Measurements from ENCODE around the gene VSIG4. TPM values are rescaled to one million over a fixed set of nuclear protein-coding genes. Genes with fewer than 3 reads are reported as not detected.
"Not testable (repeated sequence)": the region's sequence is repeated elsewhere in the genome, so short reads cannot be mapped to it uniquely, and the experiment has no call there.

Gene VSIG4
- total and polyA plus RNA-seq, 8 donors, result 7.9 to 45.4 (median 20.0) TPM

DNA sequence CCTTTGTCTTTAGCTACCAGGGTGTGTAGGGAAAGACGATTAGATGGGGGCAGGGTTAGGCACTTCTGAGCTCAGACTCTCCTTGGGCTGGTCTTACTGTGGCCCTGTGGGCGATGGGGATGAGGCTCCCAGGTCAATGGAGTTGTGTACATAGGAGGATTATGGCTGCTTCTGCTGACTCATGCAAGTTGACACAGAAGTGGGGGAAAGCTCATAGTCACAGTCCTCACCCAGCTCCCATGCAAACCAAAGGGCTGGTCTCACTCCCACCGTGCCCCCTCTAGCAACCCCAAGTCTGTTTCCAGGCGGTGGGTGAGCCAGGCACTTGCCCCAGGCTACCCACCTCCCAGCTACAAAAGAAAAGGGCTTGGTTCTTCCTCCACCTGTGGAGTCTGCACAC, 24.4 kb upstream of the VSIG4 start:
- Histone ChIP-seq H3K4me3 (no peak overlapping the region), H3K9me3 (peaks cover 0 to 5% (median 0%) of the 10 kb centered on the region in 4 donors), H3K27ac (no peak overlapping the region), H3K36me3 (no peaks in the 10 kb centered on the region), H3K27me3 (no peaks in the 10 kb centered on the region), H3K4me1 (no peaks in the 10 kb centered on the region)
- no peak for DNase-seq
- TF ChIP-seq, protein P1, sequence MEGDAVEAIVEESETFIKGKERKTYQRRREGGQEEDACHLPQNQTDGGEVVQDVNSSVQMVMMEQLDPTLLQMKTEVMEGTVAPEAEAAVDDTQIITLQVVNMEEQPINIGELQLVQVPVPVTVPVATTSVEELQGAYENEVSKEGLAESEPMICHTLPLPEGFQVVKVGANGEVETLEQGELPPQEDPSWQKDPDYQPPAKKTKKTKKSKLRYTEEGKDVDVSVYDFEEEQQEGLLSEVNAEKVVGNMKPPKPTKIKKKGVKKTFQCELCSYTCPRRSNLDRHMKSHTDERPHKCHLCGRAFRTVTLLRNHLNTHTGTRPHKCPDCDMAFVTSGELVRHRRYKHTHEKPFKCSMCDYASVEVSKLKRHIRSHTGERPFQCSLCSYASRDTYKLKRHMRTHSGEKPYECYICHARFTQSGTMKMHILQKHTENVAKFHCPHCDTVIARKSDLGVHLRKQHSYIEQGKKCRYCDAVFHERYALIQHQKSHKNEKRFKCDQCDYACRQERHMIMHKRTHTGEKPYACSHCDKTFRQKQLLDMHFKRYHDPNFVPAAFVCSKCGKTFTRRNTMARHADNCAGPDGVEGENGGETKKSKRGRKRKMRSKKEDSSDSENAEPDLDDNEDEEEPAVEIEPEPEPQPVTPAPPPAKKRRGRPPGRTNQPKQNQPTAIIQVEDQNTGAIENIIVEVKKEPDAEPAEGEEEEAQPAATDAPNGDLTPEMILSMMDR (IDR thresholded peaks at IDR 0.05), result no peak
- no peak for TF ChIP-seq POLR2A (IDR thresholded peaks at IDR 0.05)
- no peak for TF ChIP-seq EP300 (IDR thresholded peaks at IDR 0.05)
- TF ChIP-seq POLR2AphosphoS5 (IDR thresholded peaks at IDR 0.05), result no peak
- 59 to 100% (median 83%) methylated on average over 2 to 4 of the region's 4 CpGs for WGBS, 5 donors
- intact Hi-C loops (cut with DNase I; ENCODE audit: low total_unique reads), result no loop called here

DNA sequence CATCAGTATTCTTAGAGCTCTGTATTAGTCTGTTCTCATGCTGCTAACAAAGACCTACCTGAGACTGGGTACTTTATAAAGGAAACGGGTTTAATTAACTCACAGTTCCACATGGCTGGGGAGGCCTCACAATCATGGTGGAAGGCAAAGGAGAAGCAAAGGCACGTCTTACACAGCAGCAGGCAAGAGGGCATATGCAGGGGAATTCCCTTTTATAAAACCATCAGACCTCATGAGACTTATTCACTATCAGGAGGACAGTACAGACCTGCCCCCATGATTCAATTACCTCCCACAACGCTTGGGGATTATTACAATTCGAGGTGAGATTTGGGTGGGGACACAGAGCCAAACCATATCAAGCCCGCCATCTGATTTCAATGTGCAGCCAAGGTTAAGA, 17.1 kb upstream of the VSIG4 start:
- H3K9me3 ChIP-seq; H3K36me3 ChIP-seq; H3K4me3 ChIP-seq; H3K4me1 ChIP-seq; H3K27me3 ChIP-seq; H3K27ac ChIP-seq; intact Hi-C loops (cut with DNase I; ENCODE audit: low total_unique reads); DNase-seq: not testable (repeated sequence)
- WGBS, 5 donors, result 55 to 93% (median 70%) methylated on average over 4 to 5 of the region's 5 CpGs

DNA sequence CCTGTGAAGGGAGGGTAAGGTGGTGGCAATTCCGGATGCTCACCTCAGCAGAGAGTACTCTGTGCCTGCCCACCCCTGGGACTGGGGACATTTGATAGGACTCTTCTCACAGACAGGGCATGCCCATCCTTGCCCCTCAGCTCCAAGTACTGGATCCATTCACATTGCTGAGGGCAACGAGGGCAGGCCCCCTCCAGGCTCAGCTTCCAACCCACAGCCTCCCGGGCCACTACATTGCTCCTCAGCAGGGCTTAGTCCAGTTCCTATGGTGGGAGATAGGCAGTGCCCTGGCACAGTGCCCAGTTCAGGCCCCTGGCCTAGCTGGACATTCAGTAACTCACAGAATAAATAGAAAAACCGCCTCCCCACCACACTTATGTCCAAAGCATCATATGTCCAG, 15.1 kb upstream of the VSIG4 start:
- no peak for TF ChIP-seq EP300 (IDR thresholded peaks at IDR 0.05)
- TF ChIP-seq POLR2AphosphoS5 (IDR thresholded peaks at IDR 0.05), result no peak
- TF ChIP-seq, protein P1 (IDR thresholded peaks at IDR 0.05), result no peak
- WGBS, 5 donors, result 46 to 90% (median 81%) methylated on average over 1 to 4 of the region's 4 CpGs

DNA sequence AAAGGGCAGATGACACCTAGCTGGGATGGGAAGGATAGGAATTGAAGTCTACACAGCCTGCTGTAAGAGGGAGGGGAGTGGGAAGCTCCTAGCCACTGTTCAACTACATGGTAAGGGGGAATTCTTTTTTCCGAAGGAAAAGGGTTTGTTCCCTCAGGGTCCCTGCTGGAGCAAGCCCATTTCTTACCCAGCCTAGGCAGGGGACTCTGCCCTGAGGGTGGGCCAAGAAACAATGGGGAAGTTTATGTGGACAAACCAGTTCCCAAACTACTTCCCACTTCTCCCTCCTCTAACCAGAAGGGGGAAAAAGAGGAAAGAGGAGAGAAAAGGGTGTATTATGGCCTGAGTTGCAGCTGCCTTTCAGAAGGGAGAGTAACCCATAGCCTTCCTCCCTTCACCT, 13.5 kb upstream of the VSIG4 start:
- Histone ChIP-seq H3K9me3 (peaks cover 0 to 5% (median 0%) of the 10 kb centered on the region in 4 donors), H3K36me3 (no peaks in the 10 kb centered on the region), H3K27me3 (no peaks in the 10 kb centered on the region), H3K4me3 (no peak overlapping the region), H3K27ac (no peak overlapping the region), H3K4me1 (no peaks in the 10 kb centered on the region)
- intact Hi-C loops (cut with DNase I; ENCODE audit: low total_unique reads), result no loop called here
- DNase-seq, result no peak
- no peak for TF ChIP-seq POLR2AphosphoS5 (IDR thresholded peaks at IDR 0.05)
- TF ChIP-seq, protein P1 (IDR thresholded peaks at IDR 0.05), result no peak
- TF ChIP-seq EP300 (IDR thresholded peaks at IDR 0.05), result no peak
- no peak for TF ChIP-seq POLR2A (IDR thresholded peaks at IDR 0.05)
- WGBS, 5 donors, result 56 to 75% (median 62%) methylated on average over 1 of the region's 1 CpG; no CpG with 5 or more reads in 1 of the 5 donors

More for the DNA sequence above, 15.1 kb upstream of the VSIG4 start:
- no peaks in the 10 kb centered on the region for H3K27me3 ChIP-seq
- intact Hi-C loops (cut with DNase I; ENCODE audit: low total_unique reads), result no loop called here
- no peaks in the 10 kb centered on the region for H3K4me1 ChIP-seq
- DNase-seq, result no peak
- H3K4me3 ChIP-seq, result no peak overlapping the region
- no peak overlapping the region for H3K27ac ChIP-seq
- H3K9me3 ChIP-seq, result peaks cover 0 to 5% (median 0%) of the 10 kb centered on the region in 4 donors
- H3K36me3 ChIP-seq, result no peaks in the 10 kb centered on the region

DNA sequence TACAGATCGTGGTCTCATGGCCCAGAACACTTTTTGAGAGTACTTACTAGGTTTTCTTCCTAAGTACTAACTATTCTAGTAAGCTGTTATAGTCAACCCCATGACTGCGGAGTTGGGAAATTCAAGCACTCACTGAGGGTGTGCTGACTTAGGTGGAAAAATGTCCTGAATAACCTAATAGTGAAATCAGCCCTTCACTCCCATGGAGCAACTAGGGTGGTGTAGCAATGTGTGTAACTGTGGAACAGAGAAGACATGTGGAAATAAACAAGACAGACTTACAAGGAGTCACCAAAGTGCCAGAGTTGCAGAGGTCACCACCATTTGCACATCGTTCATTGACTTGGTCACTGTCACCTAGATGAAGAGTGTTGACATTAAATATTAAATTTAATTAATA, 12.1 kb upstream of the VSIG4 start:
- Histone ChIP-seq H3K4me1 (no peaks in the 10 kb centered on the region), H3K4me3 (no peak overlapping the region), H3K9me3 (peaks cover 0 to 1% (median 0%) of the 10 kb centered on the region in 4 donors), H3K27me3 (no peaks in the 10 kb centered on the region), H3K36me3 (no peaks in the 10 kb centered on the region), H3K27ac (no peak overlapping the region)
- WGBS, 5 donors, result 74 to 91% (median 81%) methylated on average over 3 of the region's 3 CpGs
- TF ChIP-seq POLR2A (IDR thresholded peaks at IDR 0.05) (no peak), EP300 (IDR thresholded peaks at IDR 0.05) (no peak), POLR2AphosphoS5 (IDR thresholded peaks at IDR 0.05) (no peak)
- TF ChIP-seq, protein P1 (IDR thresholded peaks at IDR 0.05), result no peak
- intact Hi-C loops (cut with DNase I; ENCODE audit: low total_unique reads), result no loop called here
- DNase-seq, result no peak

Measured in stomach (tissue), 9 donors.